ENCODE data around the gene FMNL3. TPM values are rescaled to one million over a fixed set of nuclear protein-coding genes. Genes with fewer than 3 reads are reported as not detected.
"Not testable (repeated sequence)": the region's sequence is repeated elsewhere in the genome, so short reads cannot be mapped to it uniquely, and the experiment has no call there.

Gene FMNL3
- total and polyA plus RNA-seq, 2 experiments from 2014 or later = 8.7 to 32.6 TPM

GRCh38 chr12:49605539-49605938 lies 101.7 kb downstream of the FMNL3 start, which contains the start of gene FAM186B:
Gene FAM186B (minus strand): TSS chr12:49605639. CDS start chr12:49605477, 162 bp downstream.
- H3K27me3 ChIP-seq (ENCODE audit: insufficient read depth); H3K4me2 ChIP-seq; H2AFZ ChIP-seq; H3K4me1 ChIP-seq (ENCODE audit: insufficient read depth); DNase-seq (ENCODE audit: low spot score); H4K20me1 ChIP-seq (replicated peaks; ENCODE audit: insufficient read depth); H3K36me3 ChIP-seq (ENCODE audit: insufficient read depth); H3K4me3 ChIP-seq; H3K4me3 Mint-ChIP-seq; H3K79me2 ChIP-seq (replicated peaks; ENCODE audit: insufficient read depth); H3K27ac ChIP-seq (ENCODE audit: low read depth); H3K36me3 Mint-ChIP-seq (ENCODE audit: low read depth); ATAC-seq; H3K4me1 Mint-ChIP-seq; H3F3A ChIP-seq (replicated peaks; ENCODE audit: low read depth); H3K9me2 ChIP-seq (ENCODE audit: insufficient read depth); H3K27me3 Mint-ChIP-seq (ENCODE audit: insufficient read depth, low read depth, poor library complexity); H3K27ac Mint-ChIP-seq; H3K9me3 Mint-ChIP-seq: not testable (repeated sequence)

GRCh38 chr12:49604856-49605255 lies 102.3 kb downstream of the FMNL3 start:
- Histone ChIP-seq H4K20me1 (replicated peaks; ENCODE audit: insufficient read depth) (no peaks in the 10 kb centered on the region), H3F3A (replicated peaks; ENCODE audit: low read depth) (no peaks in the 10 kb centered on the region), H3K4me2 (no peak overlapping the region), H2AFZ (no peak overlapping the region), H3K36me3 (ENCODE audit: insufficient read depth) (no peaks in the 10 kb centered on the region), H3K9me2 (ENCODE audit: insufficient read depth) (peaks cover under 1% of the 10 kb centered on the region; the same call in 1 of the 2 replicates), H3K4me3 (no peak overlapping the region), H3K4me1 (ENCODE audit: insufficient read depth) (0 out of 2 replicates have a peak, but pooled peaks cover 4% of the 10 kb centered on the region), H3K27ac (ENCODE audit: low read depth) (no peak overlapping the region), H3K79me2 (replicated peaks; ENCODE audit: insufficient read depth) (no peaks in the 10 kb centered on the region), H3K27me3 (ENCODE audit: insufficient read depth) (no peaks in the 10 kb centered on the region)
- ATAC-seq = no peak
- Mint-ChIP-seq H3K4me1 (peaks cover 5% of the 10 kb centered on the region; the same call in 1 of the 3 replicates), H3K27me3 (ENCODE audit: insufficient read depth, low read depth, poor library complexity) (peaks cover 13% of the 10 kb centered on the region), H3K27ac (no peak overlapping the region), H3K9me3 (no peaks in the 10 kb centered on the region), H3K36me3 (ENCODE audit: low read depth) (no peaks in the 10 kb centered on the region), H3K4me3 (no peak overlapping the region)
- DNase-seq (ENCODE audit: low spot score) = no peak
- TF ChIP-seq CTCF (conservative IDR thresholded peaks at IDR 0.05; ENCODE audit: low read depth in 2 of 2) (no peak), JUNB (IDR thresholded peaks at IDR 0.05; ENCODE audit: unreplicated experiment) (no peak), CREB1 (CRISPR knock-in tag; IDR thresholded peaks at IDR 0.05; ENCODE audit: low read depth) (no peak), EZH2phosphoT487 (IDR thresholded peaks at IDR 0.05; ENCODE audit: unreplicated experiment) (no peak), REST (IDR thresholded peaks at IDR 0.05; ENCODE audit: unreplicated experiment) (no peak), ZNF331 (CRISPR knock-in tag; IDR thresholded peaks at IDR 0.05; ENCODE audit: low read depth) (no peak), EZH2 (IDR thresholded peaks at IDR 0.05; ENCODE audit: low read depth, unreplicated experiment) (no peak), NANOG (IDR thresholded peaks at IDR 0.05; ENCODE audit: borderline replicate concordance) (no peak)
- TF ChIP-seq, protein P1, sequence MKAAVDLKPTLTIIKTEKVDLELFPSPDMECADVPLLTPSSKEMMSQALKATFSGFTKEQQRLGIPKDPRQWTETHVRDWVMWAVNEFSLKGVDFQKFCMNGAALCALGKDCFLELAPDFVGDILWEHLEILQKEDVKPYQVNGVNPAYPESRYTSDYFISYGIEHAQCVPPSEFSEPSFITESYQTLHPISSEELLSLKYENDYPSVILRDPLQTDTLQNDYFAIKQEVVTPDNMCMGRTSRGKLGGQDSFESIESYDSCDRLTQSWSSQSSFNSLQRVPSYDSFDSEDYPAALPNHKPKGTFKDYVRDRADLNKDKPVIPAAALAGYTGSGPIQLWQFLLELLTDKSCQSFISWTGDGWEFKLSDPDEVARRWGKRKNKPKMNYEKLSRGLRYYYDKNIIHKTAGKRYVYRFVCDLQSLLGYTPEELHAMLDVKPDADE (IDR thresholded peaks at IDR 0.05) = no peak
